DND-41 (cell line): ENCODE results near the gene PAPPA.

Experiments
- ATAC-seq: fragments of 200-7000 bp; cut with Tn5 transposase; 3 replicates; pipeline ENCODE4 v1.9.1; 2021; ENCODE audit warnings: low read depth; ENCODE audit not compliant: insufficient read depth
- DNase-seq: peaks from one replicate; pipeline ENCODE4 v3.0.0-alpha.2; 2020
- H2AFZ ChIP-seq: 2 replicates; pipeline ENCODE4 v1.6.0; 2012; ENCODE audit warnings: low read depth, low read length
- H3K27ac ChIP-seq: 2 replicates; pipeline ENCODE4 v1.5.1; 2012; ENCODE audit warnings: low read length, inconsistent platforms
- H3K27me3 ChIP-seq: fragments of 200-600 bp; sonication (generic); 2 replicates; pipeline ENCODE4 v1.6.0; 2012; ENCODE audit warnings: low read length, mild to moderate bottlenecking, inconsistent platforms; ENCODE audit not compliant: insufficient read depth, poor library complexity
- H3K36me3 ChIP-seq: 2 replicates; pipeline ENCODE4 v1.5.1; 2012; ENCODE audit warnings: low read length, inconsistent platforms; ENCODE audit not compliant: insufficient read depth
- H3K4me1 ChIP-seq: 2 replicates; pipeline ENCODE4 v1.5.1; 2012; ENCODE audit warnings: mild to moderate bottlenecking, low read length; ENCODE audit not compliant: insufficient read depth
- H3K4me2 ChIP-seq: 2 replicates; pipeline ENCODE4 v1.6.0; 2012; ENCODE audit warnings: mild to moderate bottlenecking, moderate library complexity, low read length, inconsistent platforms; ENCODE audit not compliant: insufficient read depth
- H3K4me3 ChIP-seq, 2 experiments: fragments of 200-600 bp in 1 of 2; shearing (Covaris generic) in 1 of 2; 2 replicates each; pipeline ENCODE4 v1.5.1; 2012 to 2016; ENCODE audit warnings: inconsistent platforms in 2 of 2, low read length in 2 of 2, mild to moderate bottlenecking in 2 of 2, low read depth in 1 of 2, moderate library complexity in 1 of 2
- H3K79me2 ChIP-seq: 2 replicates; pipeline ENCODE4 v1.6.0; 2012; ENCODE audit warnings: low read length, inconsistent platforms; ENCODE audit not compliant: insufficient read depth
- H3K9ac ChIP-seq: 2 replicates; pipeline ENCODE4 v1.6.0; 2012; ENCODE audit warnings: low read depth, mild to moderate bottlenecking, inconsistent platforms, low read length, moderate library complexity
- H3K9me3 ChIP-seq: 2 replicates; pipeline ENCODE4 v1.5.1; 2012; ENCODE audit warnings: low read length, moderate library complexity, mild to moderate bottlenecking, inconsistent platforms; ENCODE audit not compliant: insufficient read depth, severe bottlenecking
- H4K20me1 ChIP-seq: 2 replicates; pipeline ENCODE4 v1.6.0; 2012; ENCODE audit warnings: low read length; ENCODE audit not compliant: insufficient read depth
- EZH2 ChIP-seq: IDR thresholded peaks from 3 replicates; pipeline ENCODE4 v1.6.1; 2012; ENCODE audit warnings: borderline replicate concordance, low read depth, mild to moderate bottlenecking, moderate library complexity, low read length, inconsistent platforms; ENCODE audit not compliant: severe bottlenecking
- TF ChIP-seq, protein P1 (sequence below): IDR thresholded peaks from 2 replicates; pipeline ENCODE4 v1.5.1; 2012; ENCODE audit warnings: borderline replicate concordance, low read length, moderate library complexity, mild to moderate bottlenecking; ENCODE audit not compliant: poor library complexity, severe bottlenecking; ENCODE audit errors: extremely low read depth

Gene PAPPA

DNA sequence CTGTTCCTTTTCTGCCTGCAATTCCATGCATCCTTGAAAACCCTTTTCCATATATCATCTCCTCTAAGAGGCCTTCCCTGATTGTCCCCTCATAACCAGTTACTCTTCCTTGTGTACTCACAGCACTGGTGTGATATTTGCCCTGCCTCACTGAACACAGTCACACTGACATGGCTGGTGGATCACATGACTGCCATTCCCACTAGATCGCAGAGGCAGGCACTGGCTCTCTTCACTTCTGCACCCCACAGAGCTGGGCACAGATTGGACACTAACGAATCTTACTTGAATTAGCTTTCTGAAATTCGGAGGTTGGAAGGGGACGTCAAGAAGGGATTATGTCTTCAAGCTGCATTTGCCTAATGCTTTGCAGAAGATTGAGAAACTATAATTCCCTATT, 208.0 kb downstream of the PAPPA start:
- no peak overlapping the region for H3K9ac ChIP-seq
- DNase-seq (no peak), ATAC-seq (no peak)
- no peaks in the 10 kb centered on the region for H3K79me2 ChIP-seq
- no peaks in the 10 kb centered on the region for H3K9me3 ChIP-seq
- no peaks in the 10 kb centered on the region for H4K20me1 ChIP-seq
- H2AFZ ChIP-seq, result no peak overlapping the region
- H3K4me1 ChIP-seq, result no peaks in the 10 kb centered on the region
- no peaks in the 10 kb centered on the region for H3K36me3 ChIP-seq
- H3K27ac ChIP-seq, result no peak overlapping the region
- TF ChIP-seq EZH2, result no peak
- TF ChIP-seq, protein P1, sequence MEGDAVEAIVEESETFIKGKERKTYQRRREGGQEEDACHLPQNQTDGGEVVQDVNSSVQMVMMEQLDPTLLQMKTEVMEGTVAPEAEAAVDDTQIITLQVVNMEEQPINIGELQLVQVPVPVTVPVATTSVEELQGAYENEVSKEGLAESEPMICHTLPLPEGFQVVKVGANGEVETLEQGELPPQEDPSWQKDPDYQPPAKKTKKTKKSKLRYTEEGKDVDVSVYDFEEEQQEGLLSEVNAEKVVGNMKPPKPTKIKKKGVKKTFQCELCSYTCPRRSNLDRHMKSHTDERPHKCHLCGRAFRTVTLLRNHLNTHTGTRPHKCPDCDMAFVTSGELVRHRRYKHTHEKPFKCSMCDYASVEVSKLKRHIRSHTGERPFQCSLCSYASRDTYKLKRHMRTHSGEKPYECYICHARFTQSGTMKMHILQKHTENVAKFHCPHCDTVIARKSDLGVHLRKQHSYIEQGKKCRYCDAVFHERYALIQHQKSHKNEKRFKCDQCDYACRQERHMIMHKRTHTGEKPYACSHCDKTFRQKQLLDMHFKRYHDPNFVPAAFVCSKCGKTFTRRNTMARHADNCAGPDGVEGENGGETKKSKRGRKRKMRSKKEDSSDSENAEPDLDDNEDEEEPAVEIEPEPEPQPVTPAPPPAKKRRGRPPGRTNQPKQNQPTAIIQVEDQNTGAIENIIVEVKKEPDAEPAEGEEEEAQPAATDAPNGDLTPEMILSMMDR, result no peak
- no peak overlapping the region for H3K4me2 ChIP-seq
- no peaks in the 10 kb centered on the region for H3K27me3 ChIP-seq
- H3K4me3 ChIP-seq, result no peak overlapping the region

DNA sequence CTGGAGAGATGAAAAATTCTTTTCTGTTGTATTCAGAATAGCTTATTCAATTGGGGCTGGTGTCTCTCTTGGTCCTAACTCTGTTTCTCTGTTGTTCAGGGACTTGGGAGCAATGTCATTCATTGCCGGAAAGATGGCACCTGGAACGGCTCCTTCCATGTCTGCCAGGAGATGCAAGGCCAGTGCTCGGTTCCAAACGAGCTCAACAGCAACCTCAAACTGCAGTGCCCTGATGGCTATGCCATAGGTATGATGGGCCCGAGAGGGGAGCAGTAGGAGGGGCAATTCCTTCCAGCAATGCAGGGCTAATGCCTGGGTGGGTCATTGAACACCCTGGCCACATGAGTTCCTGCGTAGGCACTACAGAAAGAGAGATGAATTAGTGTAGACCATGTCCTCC, 208.9 kb downstream of the PAPPA start:
- no peak overlapping the region for H3K4me3 ChIP-seq
- H3K79me2 ChIP-seq, result no peaks in the 10 kb centered on the region
- no peak overlapping the region for H2AFZ ChIP-seq
- no peak overlapping the region for H3K4me2 ChIP-seq
- TF ChIP-seq, protein P1, result no peak
- no peak for TF ChIP-seq EZH2
- no peak for ATAC-seq
- H3K9me3 ChIP-seq, result no peaks in the 10 kb centered on the region
- no peaks in the 10 kb centered on the region for H3K36me3 ChIP-seq
- no peaks in the 10 kb centered on the region for H4K20me1 ChIP-seq
- no peak overlapping the region for H3K9ac ChIP-seq
- no peaks in the 10 kb centered on the region for H3K27me3 ChIP-seq
- no peak for DNase-seq
- no peak overlapping the region for H3K27ac ChIP-seq
- no peaks in the 10 kb centered on the region for H3K4me1 ChIP-seq

DNA sequence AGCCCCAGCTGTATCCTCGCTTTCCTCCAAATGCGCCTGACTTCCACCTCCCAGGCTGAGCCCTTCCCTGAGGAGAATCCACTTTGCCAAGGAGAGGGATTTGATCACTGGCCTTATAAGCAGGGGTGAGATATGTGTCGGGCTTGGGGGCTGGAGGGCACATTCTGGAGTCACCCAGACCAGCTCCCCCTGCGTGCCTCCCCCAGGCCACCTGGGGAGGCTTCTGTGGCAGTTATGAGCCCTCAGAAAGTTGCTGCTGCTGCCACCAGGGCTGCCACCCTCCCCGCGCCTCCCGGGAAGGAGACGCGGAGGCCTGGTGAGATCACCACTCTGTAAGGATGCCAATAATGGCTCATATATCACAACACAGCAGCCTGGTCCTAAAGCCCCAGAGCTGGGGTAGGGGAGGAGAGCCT, 211.5 kb downstream of the PAPPA start:
- H3K79me2 ChIP-seq, result no peaks in the 10 kb centered on the region
- H4K20me1 ChIP-seq, result no peaks in the 10 kb centered on the region
- no peak overlapping the region for H3K9ac ChIP-seq
- ATAC-seq (no peak), DNase-seq (no peak)
- no peaks in the 10 kb centered on the region for H3K9me3 ChIP-seq
- H3K4me1 ChIP-seq, result no peaks in the 10 kb centered on the region
- no peak overlapping the region for H2AFZ ChIP-seq
- no peaks in the 10 kb centered on the region for H3K36me3 ChIP-seq
- TF ChIP-seq, protein P1, result no peak
- TF ChIP-seq EZH2, result no peak
- H3K4me2 ChIP-seq, result no peak overlapping the region
- H3K27ac ChIP-seq, result no peak overlapping the region
- no peak overlapping the region for H3K4me3 ChIP-seq
- no peaks in the 10 kb centered on the region for H3K27me3 ChIP-seq

DNA sequence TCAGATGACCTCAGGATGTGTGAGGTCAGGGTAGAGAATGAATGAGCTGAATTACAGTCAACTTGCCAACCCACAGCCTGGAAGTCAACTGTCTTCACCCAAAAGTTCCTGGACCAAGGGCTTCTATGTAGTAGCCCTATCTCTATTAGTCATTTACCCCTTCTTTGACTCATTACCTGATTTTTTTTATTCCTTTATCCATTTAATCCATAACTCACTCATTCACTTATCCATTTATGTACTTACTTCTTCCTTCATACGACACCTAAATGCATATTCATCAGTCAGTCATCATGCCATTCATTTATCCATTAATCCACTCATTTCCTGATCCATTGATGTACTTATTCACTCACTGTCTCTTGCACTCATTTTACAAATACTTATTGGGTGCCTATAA, 212.7 kb downstream of the PAPPA start:
- TF ChIP-seq, protein P1, result no peak
- TF ChIP-seq EZH2, result no peak
- H3K27ac ChIP-seq, result no peak overlapping the region
- ATAC-seq, result no peak
- H3K79me2 ChIP-seq, result no peaks in the 10 kb centered on the region
- H4K20me1 ChIP-seq, result no peaks in the 10 kb centered on the region
- DNase-seq, result no peak
- H3K27me3 ChIP-seq, result no peaks in the 10 kb centered on the region
- H3K4me1 ChIP-seq, result no peaks in the 10 kb centered on the region
- no peak overlapping the region for H3K9ac ChIP-seq
- H3K4me2 ChIP-seq, result no peak overlapping the region
- H2AFZ ChIP-seq, result no peak overlapping the region
- H3K4me3 ChIP-seq, result no peak overlapping the region
- no peaks in the 10 kb centered on the region for H3K9me3 ChIP-seq
- H3K36me3 ChIP-seq, result no peaks in the 10 kb centered on the region
